Cardiac septum (tissue), 1 donor: ENCODE measurements around the gene TSPAN14. TPM values are rescaled to one million over a fixed set of nuclear protein-coding genes. Genes with fewer than 3 reads are reported as not detected.

Experiments used
- DNase-seq: peaks from one replicate; pipeline ENCODE4 v3.0.0-alpha.2; 2020; ENCODE audit warnings: low spot score
- intact Hi-C: fragments of 100-400 bp; cut with DNase I; formaldehyde crosslinking; loops from one replicate; pipeline ENCODE4 v1.14.0; 2022
- total RNA-seq: library from RNA; stranded (reverse); fragmentation: NEBNext Ultra II Directional; extraction: Animal tissue kit (Norgen Biotek cat#: 25700); gene quantifications from one replicate; pipeline ENCODE4 v1.2.1, GENCODE V29; 2021
- donor health status: DM: no; HTN: no; CAD: no.

Gene TSPAN14
- total RNA-seq, 1 donor from 2014 or later, result 20.1 TPM

DNA sequence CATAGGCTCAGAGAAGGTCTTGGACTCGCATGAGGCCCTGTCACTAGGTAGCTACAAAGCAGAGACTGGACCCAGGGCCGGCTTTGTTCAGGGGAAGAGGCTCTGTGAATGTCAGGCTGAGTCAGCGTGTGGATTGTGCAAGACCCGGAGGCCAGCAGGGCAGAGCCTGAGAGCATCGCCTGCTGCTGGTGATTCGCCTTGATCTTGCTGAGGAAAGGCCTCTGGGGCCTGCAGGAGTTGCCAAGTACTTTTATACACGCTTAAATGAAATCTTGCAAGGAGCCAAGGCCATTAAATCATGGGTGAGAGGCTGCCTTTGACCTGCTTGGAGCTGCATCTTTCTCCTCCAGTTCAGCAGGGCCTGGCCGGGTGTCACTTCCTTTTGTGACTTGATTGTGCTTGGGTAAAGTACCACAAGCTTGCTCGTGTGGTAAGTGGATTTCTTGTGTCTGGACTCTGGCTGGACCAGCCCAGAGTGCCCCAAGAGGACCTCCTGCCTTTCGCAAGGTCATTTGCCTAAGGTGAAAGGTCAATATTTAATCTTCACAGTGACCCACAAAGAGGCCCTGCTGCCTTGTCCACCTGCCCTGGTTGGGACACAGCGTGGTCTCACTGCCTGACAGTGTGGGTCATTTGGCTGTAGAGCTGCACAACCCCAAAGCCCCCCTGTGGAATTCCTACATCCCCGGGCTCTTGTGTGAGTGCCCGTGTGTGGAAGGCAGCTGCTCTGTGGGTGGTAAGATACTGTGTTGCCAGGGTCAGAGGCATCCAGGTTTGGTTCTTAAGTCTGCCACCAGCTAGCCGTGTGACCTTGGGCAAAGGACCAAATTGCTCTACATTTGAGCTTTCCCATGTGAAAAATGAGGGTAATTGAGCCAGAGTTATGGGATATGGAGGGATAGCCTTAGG, 45.0 kb downstream of the TSPAN14 start:
- intact Hi-C loops, result no loop called here
- peak; percentile 95 for DNase-seq

DNA sequence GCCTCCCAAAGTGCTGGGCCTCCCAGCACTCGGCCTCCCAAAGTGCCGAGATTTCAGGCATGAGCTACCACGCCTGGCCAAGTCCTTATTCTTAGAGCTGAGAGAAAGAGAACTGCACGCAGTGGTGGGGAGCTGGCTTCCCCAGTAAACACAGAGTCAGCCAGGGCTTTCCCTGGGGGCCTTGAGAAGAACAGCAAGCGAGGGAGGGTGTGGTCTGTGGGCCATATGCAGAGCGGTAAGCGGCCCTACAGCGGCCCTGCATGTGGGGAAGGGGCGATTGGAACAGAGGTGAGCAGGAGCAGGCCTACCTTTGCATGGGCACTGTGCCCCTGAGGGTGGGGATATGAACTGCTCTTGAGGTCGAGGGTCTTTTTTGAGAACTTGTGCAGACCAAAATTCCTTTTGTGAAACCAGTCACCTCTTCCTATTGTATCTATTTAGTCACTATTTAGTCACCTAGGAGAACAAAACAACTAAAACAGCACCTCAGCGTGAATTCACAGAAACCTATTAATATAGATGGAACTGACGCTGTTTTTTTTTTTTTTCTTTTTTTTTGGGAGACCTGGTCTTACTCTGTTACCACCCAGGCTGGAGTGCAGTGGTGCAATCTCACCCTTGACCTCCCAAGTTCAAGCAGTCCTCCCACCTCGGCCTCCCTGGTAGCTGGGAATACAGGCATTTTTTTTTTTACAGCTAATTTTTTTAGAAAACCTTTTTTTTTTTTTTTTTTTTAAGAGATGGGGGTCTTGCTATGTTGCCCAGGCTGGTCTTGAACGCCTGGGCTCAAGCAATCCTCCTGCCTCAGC, 46.7 kb downstream of the TSPAN14 start:
- peak; percentile 73 for DNase-seq
- intact Hi-C loops, result loop anchor here (5.0 kb wide), 1 partner anchor 118 kb away; no protein-coding TSS in a partner anchor

DNA sequence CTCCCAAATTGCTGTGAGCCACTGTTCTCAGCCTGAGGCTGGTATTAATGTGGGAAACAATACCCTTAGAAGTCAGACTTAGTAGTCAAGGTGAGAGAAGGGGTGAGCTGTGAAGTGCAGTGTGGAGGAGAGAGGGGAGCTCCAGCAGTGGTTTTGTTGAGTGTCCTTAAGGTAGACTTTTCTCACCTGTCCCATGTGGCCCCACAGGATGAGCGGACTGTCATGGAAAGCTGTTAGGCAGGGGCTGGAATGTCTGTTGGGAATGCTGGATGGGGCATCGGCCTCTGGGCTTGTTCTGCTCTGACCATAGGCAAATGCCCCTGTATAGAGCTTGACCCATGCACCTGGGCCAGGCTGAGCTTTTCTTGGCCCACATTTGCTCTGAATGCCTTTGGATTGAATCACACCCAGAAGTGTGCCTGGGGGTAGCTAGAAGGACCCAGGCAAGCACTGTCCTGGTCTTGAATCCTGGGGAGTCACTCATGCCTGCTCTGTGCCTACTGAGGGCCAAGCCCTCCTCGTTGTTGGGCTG, 47.3 kb downstream of the TSPAN14 start:
- peak; percentile 54 for DNase-seq
- intact Hi-C loops, result loop anchor here (5.0 kb wide), 1 partner anchor 119 kb away; no protein-coding TSS in a partner anchor

DNA sequence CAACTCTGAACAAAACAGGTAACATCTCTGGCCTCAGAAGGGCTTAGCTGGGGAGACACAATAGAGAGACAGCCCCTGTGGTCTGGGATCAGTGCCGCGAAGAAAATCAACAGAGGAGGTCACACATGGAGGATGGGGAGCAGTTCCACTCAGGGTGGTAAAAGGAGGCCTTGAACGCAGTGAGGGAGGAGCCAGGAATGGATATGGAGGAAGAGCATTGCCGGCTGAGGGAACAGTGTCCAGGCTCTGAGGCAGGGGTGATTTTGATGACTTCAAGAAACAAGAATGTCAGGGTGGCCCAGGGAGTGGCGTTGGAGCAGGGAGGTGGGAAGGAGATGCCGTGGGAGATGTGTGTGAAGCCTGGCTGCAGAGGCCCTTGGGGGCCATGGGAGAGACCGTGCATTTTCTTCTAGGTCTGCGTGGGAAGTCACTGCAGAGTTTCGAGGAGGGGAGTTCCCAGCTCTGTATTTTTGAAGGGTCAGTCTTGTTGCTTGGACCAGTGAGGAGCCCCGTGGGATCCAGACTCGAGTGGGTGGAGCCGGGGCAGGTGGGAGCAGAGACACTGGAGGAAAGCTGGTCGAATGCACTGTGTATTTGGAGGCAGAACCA, 47.9 kb downstream of the TSPAN14 start:
- intact Hi-C loops, result loop anchor here (5.0 kb wide), 1 partner anchor 120 kb away; no protein-coding TSS in a partner anchor
- DNase-seq, result peak; percentile 75

DNA sequence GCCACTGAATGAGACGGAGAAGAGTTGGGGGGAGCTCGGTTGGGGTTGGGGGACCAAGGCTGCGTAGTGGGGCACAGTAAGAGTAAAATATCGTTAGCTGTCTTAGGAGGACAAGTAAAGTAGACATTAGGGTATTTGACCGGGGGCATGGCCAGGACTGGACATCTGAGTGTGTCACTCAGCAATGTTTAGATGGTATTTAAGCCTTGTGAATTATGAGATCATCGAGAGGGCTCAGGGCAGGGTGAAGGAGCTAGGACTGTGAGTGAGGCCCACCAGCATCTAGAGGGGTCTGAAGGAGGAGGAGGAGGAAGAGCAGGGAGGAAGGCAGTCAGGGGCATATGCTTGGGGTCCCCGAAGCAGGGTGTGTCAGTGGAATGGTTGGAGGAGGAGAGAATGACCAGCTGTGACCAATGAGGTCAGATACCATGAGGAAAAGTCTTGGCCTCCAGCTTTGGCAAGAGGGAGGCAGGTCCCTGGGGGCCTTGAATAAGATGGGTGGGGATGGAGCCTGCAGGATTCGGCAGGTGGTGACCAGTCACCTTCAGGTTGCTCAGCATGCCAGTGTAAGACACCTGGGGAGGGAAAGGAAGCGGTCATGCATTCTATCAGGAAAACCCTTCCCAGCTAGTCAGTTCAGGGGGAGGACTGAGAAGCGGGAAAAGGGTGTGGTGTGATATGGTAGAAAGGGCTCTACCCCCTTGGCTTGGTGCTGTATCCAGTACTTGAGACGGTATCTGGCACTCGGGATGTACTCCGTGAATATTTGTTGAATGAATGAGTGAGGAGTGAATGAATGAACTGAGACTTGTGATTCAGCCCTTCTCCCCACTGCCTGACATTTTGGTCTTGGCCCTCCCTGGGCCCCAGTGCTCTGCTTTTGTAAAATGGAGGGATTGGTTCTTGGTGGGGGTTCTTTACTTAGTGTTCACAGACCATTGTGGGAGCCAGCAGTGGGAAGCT, 48.8 kb downstream of the TSPAN14 start:
- peak; percentile 46 for DNase-seq
- intact Hi-C loops, result loop anchor here (5.0 kb wide), 1 partner anchor 121 kb away; no protein-coding TSS in a partner anchor

DNA sequence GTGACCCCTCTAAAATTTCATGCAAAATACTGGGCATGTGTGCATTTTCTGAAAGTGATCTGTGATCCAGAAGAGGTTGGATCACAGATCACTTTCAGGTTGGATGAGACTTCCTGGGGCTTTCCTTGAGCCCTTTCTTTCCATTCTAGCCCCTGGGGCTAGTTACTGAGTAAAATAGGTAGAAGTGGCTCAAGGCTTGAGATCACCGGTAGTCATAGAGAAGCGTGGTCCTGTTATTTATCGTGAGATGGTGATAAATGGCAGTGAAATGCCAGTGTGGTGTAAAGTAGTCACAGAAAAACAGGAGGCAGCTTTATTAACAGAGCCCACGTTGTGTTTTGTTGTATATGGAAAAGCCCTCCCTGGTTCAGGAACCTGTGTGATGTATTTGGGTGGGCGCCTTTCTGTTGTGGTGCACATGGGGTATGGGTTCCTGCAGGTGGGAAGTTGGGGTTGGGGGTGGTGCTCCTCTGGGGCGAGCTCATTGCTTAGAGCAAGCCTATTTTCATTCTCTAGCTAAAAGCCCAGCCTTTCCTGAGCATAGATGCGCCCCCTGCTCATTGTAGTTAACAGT, 49.6 kb downstream of the TSPAN14 start:
- no peak for DNase-seq
- intact Hi-C loops, result loop anchor here (2.0 to 5.0 kb wide), 2 partner anchors 51 to 121 kb away; no protein-coding TSS in a partner anchor

DNA sequence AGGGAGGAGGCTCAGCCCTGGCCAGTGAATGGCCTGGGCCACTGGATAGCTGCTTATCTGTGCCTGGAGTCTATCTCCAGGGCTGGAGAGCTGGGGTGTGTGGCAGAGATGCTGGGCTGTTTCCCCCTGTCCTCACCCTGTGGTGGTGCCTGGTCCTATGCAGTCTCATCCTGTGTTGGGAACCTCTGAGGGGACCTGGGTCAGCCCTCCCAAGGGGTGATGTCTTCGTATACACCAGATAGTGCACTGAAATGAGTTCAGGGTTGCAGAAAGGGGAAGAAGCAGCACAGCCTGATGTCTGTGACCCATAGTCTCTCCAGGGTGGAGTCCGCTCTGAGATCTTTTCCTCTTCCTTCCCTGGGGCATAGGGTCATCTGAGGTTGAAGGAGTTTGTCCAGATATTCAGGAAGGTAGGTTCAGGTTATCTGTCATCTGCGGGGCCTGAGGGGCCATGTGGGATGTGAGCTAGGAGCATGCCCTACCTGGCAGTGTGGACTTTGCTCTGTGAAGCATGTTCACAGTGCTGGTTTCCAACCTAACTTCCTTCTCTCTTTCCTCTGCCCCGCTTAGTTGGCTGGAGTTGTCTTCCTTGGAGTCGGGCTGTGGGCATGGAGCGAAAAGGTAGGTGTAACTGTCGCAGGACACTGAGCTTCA, 50.2 kb downstream of the TSPAN14 start:
- intact Hi-C loops, result loop anchor here (2.0 to 5.0 kb wide), 2 partner anchors 51 to 122 kb away; no protein-coding TSS in a partner anchor
- peak; percentile 74 for DNase-seq

DNA sequence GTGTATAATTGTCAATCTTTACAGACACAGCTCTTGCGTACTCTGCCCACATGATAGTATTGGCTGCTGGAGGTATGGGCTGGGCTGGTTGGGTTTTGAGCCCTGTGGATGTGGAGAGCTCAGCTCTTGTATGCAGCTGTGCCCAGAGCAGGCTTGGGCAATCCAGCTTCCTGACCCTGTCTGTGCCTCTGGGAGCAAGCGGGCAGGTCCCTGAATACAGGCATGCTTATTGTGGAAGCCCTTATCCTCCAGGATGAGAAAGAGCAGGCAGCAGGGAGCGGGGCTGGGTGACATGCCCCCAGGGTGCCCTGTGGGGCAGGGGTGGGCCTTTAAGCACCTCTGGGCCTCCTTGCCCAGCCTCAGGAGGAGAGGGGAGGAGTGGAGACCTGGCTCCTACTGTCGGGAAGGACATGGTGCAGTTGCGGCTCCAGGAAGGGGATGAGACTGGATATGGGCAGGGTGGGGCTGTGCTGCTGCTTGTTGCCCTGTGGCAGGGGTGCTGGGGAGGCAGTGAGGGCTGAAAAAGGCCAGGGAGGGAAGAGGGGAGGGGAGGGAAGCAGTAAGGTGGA, 50.9 kb downstream of the TSPAN14 start:
- intact Hi-C loops, result loop anchor here (1.0 to 5.0 kb wide), 3 partner anchors 52 to 123 kb away; no protein-coding TSS in a partner anchor
- DNase-seq, result no peak

DNA sequence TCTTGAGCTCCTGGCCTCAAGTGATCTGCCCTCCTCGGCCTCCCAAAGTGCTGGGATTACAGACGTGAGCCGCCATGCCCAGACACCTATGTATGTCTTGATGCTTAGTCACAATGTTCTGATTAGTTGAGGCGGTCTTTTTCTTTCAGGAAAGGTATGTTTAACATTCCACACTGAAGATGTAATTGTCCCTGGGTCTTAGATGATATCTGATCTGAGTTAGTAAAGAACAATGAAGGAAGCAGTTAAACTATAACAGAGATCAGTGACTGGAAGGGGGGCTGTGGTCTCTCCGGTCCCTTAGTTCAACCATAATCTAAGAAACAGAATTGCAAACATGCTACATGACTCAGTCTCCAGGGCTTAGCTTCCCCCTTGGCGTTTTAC, 52.1 kb downstream of the TSPAN14 start:
- DNase-seq, result no peak
- intact Hi-C loops, result no loop called here

DNA sequence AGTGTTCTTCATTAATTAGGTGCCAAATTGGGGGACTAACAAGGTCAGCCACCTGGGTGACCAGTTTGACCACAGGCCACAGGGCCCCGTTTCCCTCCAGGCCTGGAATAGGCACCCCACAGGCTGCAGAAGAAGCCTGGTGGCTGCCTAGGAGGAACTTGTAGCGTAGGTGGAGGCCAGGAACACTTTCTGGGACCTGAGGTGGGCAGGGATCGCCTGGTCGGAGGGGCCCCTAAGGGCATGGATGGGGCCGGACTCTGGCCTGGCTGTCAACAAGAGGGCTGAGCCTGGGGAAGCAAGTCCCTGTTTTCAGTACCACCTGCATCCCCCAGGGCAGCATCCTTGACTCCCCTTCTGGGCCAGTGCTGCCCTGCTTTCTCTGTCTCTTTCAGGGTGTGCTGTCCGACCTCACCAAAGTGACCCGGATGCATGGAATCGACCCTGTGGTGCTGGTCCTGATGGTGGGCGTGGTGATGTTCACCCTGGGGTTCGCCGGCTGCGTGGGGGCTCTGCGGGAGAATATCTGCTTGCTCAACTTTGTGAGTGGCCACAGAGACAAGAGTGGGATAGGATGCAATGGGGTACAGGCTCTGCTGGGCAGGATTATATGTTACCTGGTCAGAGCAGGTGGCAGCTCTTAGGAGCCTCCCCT, 52.9 kb downstream of the TSPAN14 start:
- intact Hi-C loops, result no loop called here
- no peak for DNase-seq

DNA sequence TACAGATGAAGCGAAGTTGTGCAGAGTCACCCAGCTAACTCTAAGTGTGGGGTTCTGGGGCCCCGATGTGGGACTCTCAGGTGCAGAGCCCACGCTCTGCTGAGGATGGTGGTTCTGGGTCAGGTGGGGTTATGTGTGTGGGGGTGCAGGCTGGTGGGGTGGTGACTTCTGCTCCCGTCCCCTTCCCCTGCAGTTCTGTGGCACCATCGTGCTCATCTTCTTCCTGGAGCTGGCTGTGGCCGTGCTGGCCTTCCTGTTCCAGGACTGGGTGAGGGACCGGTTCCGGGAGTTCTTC, 54.9 kb downstream of the TSPAN14 start:
- DNase-seq, result no peak
- intact Hi-C loops, result no loop called here

DNA sequence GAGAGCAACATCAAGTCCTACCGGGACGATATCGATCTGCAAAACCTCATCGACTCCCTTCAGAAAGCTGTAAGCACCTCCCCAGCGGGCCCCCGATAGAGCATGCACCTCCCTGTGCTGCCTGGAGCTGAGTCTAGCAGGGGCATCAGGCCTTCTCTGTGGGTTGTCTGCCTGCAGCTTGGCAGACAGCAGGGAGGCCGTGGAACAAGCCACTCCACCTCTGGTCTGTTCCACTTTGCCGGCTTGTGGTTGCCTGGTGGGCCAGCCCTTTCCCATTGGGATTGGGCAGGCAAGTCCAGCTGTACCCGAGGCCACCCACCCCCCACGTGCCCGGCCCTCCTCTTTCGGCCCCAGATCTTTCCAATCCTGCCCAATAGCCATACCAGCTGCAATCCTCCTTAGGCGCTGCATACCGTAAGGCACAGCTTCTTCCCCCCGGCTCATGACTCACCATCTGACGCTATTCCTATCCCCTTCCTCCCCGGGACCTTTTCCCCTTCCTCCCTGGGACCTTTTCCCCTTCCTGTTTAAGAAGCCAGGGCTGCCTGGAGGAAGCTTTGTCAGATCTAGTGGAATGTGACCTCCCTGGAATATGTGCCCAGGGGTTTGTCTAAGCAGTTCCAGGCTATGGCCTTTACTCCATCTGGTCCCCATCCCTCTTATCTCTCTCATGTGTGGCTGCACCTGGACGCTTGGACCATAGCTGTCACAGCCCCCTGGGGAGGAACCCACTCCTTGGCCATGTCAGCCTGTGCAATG, 55.5 kb downstream of the TSPAN14 start:
- intact Hi-C loops, result no loop called here
- DNase-seq, result peak; percentile 75

DNA sequence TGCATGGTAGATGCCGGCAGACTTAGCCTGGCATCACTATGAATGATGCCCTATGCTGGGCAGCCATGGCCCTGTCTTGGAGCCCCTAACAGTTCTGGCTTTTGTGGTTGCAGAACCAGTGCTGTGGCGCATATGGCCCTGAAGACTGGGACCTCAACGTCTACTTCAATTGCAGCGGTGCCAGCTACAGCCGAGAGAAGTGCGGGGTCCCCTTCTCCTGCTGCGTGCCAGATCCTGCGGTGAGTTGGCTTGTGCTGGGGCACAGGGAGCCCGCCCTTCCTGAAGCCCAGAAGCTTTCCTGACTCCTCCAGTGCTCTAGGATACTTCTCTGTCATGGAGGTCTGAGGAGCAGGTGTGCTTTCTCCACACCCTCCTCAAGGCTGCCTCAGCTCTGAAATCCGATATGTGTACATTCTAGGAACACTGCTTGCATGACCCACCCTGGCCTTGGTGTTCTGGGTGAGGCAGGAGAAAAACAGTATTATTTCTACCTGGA, 58.0 kb downstream of the TSPAN14 start:
- DNase-seq, result peak; percentile 39
- intact Hi-C loops, result no loop called here

DNA sequence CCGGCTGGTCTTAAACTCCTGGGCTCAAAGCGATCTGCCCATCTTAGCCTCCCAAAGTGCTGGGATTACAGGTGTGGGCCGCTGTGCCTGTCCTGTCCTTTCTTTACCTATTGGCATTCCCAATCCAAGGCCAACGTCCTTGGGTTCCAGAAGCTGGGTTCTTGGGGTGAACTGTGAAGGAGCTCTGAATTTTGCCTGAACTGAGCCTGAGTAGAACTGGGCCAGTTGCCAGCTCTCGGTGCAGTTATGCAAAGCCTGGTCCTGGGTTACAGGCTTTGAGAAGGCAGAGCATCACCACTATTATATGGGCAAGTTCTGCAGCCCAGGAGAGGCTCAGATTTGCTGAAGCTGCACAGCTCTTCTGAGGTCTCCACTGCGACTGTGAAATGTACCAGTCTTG, 59.0 kb downstream of the TSPAN14 start:
- DNase-seq, result no peak
- intact Hi-C loops, result no loop called here

DNA sequence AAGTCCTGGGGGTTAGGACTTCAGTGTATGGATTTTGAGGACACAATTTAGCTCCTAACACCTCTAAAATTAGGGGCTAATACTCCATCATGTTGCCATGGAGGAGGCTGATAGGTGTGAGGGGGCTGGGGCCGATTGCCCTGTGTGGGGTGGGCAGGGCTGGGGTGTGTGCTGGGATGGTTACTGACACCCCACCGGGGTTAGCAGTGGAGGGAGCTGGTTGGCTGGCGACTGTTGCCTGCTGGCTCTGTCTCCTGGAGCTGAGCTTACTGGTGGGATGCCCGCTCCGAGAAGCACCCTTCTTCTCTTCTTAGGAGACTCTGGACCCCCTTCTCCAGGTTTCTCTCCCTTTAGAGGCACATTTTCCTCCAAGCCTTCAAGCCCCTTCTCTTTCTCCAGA, 61.4 kb downstream of the TSPAN14 start:
- intact Hi-C loops, result no loop called here
- DNase-seq, result peak; percentile 43

DNA sequence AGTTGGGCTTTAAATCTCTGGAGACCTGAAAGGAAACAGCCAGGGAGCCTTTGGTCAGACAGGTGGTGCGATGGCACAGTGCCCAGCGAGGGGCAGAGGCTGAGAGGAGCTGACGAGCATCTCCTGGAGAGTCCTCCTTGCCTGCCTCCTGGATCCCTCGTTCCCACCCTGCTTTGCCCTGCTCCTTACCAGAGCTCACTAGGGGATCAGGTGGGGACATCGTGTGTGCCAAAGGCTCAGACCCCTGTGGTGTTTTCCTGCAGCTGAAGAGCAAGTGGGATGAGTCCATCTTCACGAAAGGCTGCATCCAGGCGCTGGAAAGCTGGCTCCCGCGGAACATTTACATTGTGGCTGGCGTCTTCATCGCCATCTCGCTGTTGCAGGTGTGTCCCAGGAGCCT, 61.8 kb downstream of the TSPAN14 start:
- intact Hi-C loops, result no loop called here
- DNase-seq, result peak; percentile 76
